GM21576 (cell line): ENCODE data around the gene ZFYVE21.
"Not testable (repeated sequence)": the region's sequence is repeated elsewhere in the genome, so short reads cannot be mapped to it uniquely, and the experiment has no call there.

Source experiments
- ATAC-seq: cut with Tn5 transposase; IDR thresholded peaks from one replicate; pipeline ENCODE4 v1.9.1; 2021; ENCODE audit warnings: mild to moderate bottlenecking, moderate library complexity; ENCODE audit not compliant: unreplicated experiment

Gene ZFYVE21

DNA sequence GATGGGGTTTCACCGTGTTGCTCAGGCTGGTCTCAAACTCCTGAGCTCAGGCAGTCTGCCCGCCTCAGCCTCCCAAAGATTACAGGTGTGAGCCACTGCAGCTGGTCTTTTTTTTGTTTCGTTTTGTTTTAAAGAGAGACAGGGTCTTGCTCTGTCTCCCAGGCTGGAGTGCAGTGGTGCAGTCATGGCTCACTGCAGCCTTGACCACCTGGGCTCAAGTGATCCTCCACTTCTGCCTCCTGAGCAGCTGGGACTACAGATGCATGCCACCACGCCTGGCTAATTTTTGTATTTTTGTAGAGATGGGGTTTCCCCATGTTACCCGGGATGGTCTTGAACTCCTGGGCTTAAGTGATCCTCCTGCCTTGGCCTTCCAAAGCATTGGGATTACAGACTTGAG, 24.0 kb upstream of the ZFYVE21 start:
- not testable (repeated sequence) for ATAC-seq

DNA sequence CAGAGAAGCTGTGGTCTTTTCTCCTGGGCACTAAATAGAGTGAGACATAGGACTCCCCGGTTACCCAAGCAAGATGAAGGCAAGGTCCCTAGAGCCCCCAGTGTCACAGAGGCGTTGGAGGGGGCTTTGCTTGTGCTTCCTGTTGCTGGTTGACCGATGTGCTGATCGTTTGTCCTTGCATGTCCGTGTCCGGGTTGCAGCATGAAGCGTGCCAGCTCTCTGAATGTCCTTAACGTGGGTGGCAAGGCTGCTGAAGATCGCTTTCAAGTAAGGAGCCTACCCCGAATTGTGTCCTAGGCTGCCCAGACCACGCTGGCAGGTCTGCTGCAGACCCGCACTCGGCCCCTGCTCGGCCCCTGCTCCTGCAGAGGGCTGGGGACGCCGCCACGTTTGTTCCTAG, 23.5 kb upstream of the ZFYVE21 start:
- ATAC-seq, result no peak

GRCh38 chr14:103692871-103693270, 22.7 kb upstream of the ZFYVE21 start:
- ATAC-seq, result no peak

- ATAC-seq, result no peak
These were observed 22.1 kb upstream of the ZFYVE21 start for GRCh38 chr14:103693515-103693914.

- no peak for ATAC-seq
These were observed 21.0 kb upstream of the ZFYVE21 start for GRCh38 chr14:103694572-103695026.

- ATAC-seq, result no peak
These were observed 20.1 kb upstream of the ZFYVE21 start for GRCh38 chr14:103695296-103696069.

DNA sequence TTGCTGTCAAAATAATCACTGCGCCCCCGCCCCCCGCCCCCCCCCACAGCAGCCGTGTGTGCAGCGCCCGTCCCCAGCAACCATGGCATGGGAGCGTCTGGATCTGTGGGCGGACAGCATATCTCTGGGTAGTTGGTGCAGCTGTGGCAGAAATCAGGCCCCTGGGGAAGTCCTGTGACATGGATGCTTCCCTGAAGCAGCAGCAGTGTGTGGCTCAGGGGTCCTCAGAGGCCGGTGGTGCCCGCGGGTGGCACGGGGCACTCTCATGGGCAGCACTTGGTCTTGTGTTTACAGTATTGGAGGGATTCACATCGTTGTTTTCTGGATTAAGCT, 19.6 kb upstream of the ZFYVE21 start:
- no peak for ATAC-seq

DNA sequence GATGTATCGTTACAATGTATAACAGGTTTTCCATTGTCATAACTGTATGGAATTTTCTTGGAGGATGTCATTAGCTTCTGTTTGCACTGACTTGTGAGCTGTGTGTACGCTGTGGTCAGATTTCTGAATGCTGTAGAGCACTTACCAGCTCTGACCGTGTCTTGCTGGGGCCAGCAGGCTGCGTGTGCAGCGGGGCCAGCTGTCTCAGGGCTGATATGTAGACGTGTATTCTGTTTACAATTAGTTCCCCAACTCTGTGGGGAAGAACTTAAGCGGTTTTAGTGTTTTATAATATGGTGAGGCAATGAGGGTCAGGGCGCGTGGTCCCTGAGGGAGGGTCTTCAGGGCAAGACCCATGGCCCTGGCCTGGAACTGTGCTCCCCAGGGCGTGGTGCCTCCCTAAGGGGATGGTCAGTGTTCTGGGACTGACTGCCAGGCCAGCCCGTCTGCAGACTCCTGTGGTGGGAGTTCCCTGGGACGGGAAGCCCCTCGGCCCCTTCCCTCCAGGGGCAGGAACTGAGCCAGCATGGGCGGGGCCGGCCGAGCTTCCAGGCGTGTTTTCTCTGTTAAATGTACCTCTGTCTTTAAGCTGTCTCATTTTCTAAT, 19.0 kb upstream of the ZFYVE21 start:
- ATAC-seq, result no peak

DNA sequence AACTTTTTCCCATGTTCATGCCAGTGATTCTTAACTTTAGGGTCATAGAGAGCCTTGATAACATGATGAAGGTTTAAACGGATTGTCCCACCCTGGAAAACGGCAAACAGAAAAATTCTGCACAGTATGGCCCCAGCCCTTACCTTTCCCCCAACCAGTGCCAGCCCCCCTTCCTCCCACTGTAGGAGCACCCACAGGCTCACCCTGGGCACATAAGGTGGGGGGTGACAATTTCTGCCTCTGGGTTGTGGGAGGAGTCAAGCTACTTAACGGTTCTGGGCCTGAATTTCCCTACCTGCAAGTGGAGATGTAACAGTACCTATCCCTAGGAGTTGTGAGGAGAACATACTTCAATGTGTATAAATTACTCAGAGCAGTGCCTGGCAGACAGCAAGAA, 18.4 kb upstream of the ZFYVE21 start:
- ATAC-seq, result no peak

- no peak for ATAC-seq
These were observed 17.8 kb upstream of the ZFYVE21 start for GRCh38 chr14:103697603-103698379.

- no peak for ATAC-seq
These were observed 17.0 kb upstream of the ZFYVE21 start for GRCh38 chr14:103698380-103699260.

DNA sequence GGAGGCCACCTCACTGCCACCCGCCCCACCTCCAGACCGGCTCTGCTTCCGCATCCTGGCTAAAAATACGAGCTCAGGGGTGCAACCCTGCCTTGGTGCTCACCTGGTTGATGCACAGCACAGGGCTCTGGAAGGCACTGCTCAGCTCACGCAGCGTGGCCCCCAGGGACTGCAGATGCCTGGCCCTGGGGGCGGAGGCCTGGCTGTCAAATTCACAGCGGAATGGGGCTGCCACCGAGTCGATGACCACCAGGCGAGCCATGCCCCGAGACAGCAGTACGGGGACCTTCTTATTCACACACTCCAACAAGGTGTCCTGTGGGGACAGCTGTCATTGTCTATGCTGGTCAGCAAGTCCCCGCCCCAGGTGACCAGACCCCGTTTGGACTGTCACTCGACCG, 16.3 kb upstream of the ZFYVE21 start:
- ATAC-seq, result no peak

DNA sequence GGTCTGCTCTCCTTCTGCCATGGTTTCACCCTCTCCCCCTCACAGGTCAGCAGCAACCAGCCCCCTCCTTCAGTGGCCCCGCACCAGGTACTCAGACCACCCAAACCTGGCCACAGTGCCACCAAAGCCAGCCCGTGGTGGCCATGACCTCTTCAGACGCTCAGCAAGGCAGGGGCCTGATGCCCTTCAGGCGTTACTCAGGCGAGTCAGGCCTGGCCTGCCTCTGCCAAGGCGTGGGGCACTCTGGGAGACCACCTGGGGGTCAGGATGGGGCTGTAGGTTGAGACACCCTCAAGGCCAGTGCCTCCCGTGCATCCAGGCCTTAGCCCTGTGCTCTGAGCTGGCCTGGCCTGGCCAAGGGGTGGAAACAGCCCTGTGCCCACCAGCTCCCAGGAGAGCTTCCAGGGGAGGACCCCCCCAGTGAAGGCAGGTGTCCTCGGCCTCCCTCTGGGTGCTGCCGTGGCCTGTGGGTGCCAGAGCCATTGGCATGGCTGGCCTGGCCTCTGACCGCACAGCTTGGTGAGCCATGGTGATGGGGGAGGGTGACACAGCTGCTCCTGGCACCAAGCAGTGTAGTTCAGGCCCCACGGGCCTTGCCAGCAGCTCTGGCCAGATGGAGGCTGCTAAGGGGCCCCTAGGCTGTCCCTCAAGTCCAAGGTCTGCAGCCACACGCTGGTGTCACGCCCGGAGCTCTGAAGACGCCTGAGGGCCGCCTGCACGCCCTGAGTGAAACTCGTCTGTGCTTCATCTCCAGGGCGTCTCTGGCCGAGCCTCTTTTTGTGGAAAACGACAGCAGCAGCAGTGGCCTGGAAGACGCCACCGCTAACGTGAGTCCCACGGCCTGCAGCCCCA, 15.5 kb upstream of the ZFYVE21 start:
- ATAC-seq, result no peak

GRCh38 chr14:103700753-103701490, 14.7 kb upstream of the ZFYVE21 start:
- ATAC-seq, result no peak

DNA sequence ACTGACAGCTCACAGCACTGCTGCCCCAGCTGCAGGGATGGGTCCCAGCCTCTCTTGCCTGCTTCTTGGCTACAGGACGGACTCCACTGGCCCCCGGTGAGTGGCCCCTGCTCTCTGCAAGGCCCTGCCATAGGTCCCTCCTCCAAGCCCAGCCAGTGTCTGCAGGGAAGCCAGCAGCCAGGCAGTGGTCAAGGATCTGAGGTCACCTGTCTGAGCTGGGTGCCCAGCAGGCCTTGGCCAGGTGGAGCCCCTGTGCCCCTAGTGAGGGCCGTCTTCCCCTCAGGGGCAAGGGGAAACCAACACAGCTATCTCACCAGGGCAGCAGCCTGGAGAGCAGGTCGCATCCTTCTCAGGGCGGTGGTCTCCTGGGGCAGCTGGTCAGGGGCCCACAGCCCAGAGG, 13.5 kb upstream of the ZFYVE21 start:
- no peak for ATAC-seq

GRCh38 chr14:103702497-103703432, 12.8 kb upstream of the ZFYVE21 start:
- no peak for ATAC-seq

GRCh38 chr14:103703433-103704385, 11.9 kb upstream of the ZFYVE21 start:
- no peak for ATAC-seq
